Neural cell (in vitro differentiated cells): Measurements from ENCODE around the gene RNF223. TPM values are rescaled to one million over a fixed set of nuclear protein-coding genes. Genes with fewer than 3 reads are reported as not detected.

Source experiments
- H2AFZ ChIP-seq: fragments of 200-600, 300-800 bp; sonication (generic), shearing (Covaris generic); 2 replicates; pipeline ENCODE4 v1.6.0; 2014; ENCODE audit warnings: low read depth, mild to moderate bottlenecking, antibody characterized with exemption, low read length, moderate library complexity
- H3F3A ChIP-seq: fragments of 200-600 bp; shearing (Covaris generic); 2 replicates; pipeline ENCODE4 v1.6.1; 2016; ENCODE audit warnings: mild to moderate bottlenecking, moderate library complexity, mixed read lengths, antibody characterized with exemption, low read length; ENCODE audit not compliant: insufficient read depth, poor library complexity, severe bottlenecking
- H3K27ac ChIP-seq: fragments of 200-600, 300-800 bp; sonication (generic), shearing (Covaris generic); 2 replicates; pipeline ENCODE4 v1.5.1; 2014; ENCODE audit warnings: mild to moderate bottlenecking, low read length, moderate library complexity
- H3K27me3 ChIP-seq: fragments of 300-800, 200-600 bp; sonication (generic), shearing (Covaris generic); 2 replicates; pipeline ENCODE4 v1.6.0; 2014; ENCODE audit warnings: mild to moderate bottlenecking, low read depth, low read length, moderate library complexity; ENCODE audit not compliant: insufficient read depth
- H3K36me3 ChIP-seq: fragments of 300-800, 200-600 bp; sonication (generic), shearing (Covaris generic); 2 replicates; pipeline ENCODE4 v1.5.1; 2014; ENCODE audit warnings: mild to moderate bottlenecking, antibody characterized with exemption, low read length, moderate library complexity; ENCODE audit not compliant: insufficient read depth
- H3K4me2 ChIP-seq: fragments of 300-800, 200-600 bp; sonication (generic), shearing (Covaris generic); 2 replicates; pipeline ENCODE4 v1.6.0; 2014; ENCODE audit warnings: mild to moderate bottlenecking, low read length
- H3K4me3 ChIP-seq: fragments of 300-800, 200-600 bp; sonication (generic), shearing (Covaris generic); 2 replicates; pipeline ENCODE4 v1.5.1; 2014; ENCODE audit warnings: mild to moderate bottlenecking, low read length, moderate library complexity
- H3K79me2 ChIP-seq: fragments of 200-600 bp; shearing (Covaris generic); replicated peaks from 2 replicates; pipeline ENCODE4 v1.6.0; 2014; ENCODE audit warnings: mild to moderate bottlenecking, low read length, moderate library complexity; ENCODE audit not compliant: insufficient read depth
- H3K9ac ChIP-seq: fragments of 300-800, 200-600 bp; sonication (generic), shearing (Covaris generic); 2 replicates; pipeline ENCODE4 v1.6.1; 2016; ENCODE audit warnings: mild to moderate bottlenecking, low read length, mixed read lengths
- H3K9me2 ChIP-seq: fragments of 200-600 bp; shearing (Covaris generic); 2 replicates; pipeline ENCODE4 v1.6.1; 2016; ENCODE audit warnings: mild to moderate bottlenecking, low read length, mixed read lengths; ENCODE audit not compliant: insufficient read depth
- H3K9me3 ChIP-seq: fragments of 200-600, 300-800 bp; sonication (generic), shearing (Covaris generic); 2 replicates; pipeline ENCODE4 v1.6.1; 2016; ENCODE audit warnings: mild to moderate bottlenecking, mixed run types, low read length, moderate library complexity, mixed read lengths
- H4K20me1 ChIP-seq: fragments of 200-600 bp; shearing (Covaris generic); 2 replicates; pipeline ENCODE4 v1.6.1; 2016; ENCODE audit warnings: mild to moderate bottlenecking, mixed run types; ENCODE audit not compliant: insufficient read depth
- EP300 ChIP-seq: fragments of 450-650 bp; conservative IDR thresholded peaks from 2 replicates; pipeline ENCODE4 v1.6.1; 2014; ENCODE audit warnings: antibody characterized with exemption, mild to moderate bottlenecking, moderate library complexity; ENCODE audit not compliant: poor library complexity, severe bottlenecking
- EZH2 ChIP-seq: fragments of 200-600, 300-800 bp; shearing (Covaris generic), sonication (generic); IDR thresholded peaks from 2 replicates; pipeline ENCODE4 v1.6.1; 2014; ENCODE audit warnings: antibody characterized with exemption, low read length, borderline replicate concordance, mild to moderate bottlenecking; ENCODE audit not compliant: insufficient read depth, poor library complexity, severe bottlenecking
- MXI1 ChIP-seq: fragments of 450-650 bp; conservative IDR thresholded peaks from 2 replicates; pipeline ENCODE4 v1.6.1; 2014; ENCODE audit warnings: antibody characterized with exemption, mild to moderate bottlenecking; ENCODE audit not compliant: poor library complexity, severe bottlenecking
- POLR2AphosphoS5 ChIP-seq: IDR thresholded peaks from 2 replicates; pipeline ENCODE4 v1.6.1; 2012
- RAD21 ChIP-seq: fragments of 450-650 bp; conservative IDR thresholded peaks from 2 replicates; pipeline ENCODE4 v1.6.1; 2014; ENCODE audit warnings: antibody characterized with exemption, mild to moderate bottlenecking, moderate library complexity
- SMC3 ChIP-seq: fragments of 450-650 bp; conservative IDR thresholded peaks from 2 replicates; pipeline ENCODE4 v1.6.1; 2014; ENCODE audit warnings: antibody characterized with exemption, mild to moderate bottlenecking, moderate library complexity; ENCODE audit not compliant: poor library complexity
- TAF1 ChIP-seq: IDR thresholded peaks from 2 replicates; pipeline ENCODE4 v1.6.1; 2012; ENCODE audit warnings: low read depth
- polyA plus RNA-seq: library from polyadenylated mRNA; depleted of rRNA; stranded (reverse); fragments of >200 nt; gene quantifications from 2 replicates; pipeline ENCODE4 v1.2.3, GENCODE V29; 2014
- TF ChIP-seq, protein P1 (sequence below): fragments of 450-650 bp; IDR thresholded peaks from 2 replicates; pipeline ENCODE4 v1.5.1; 2014; ENCODE audit warnings: antibody characterized with exemption, mild to moderate bottlenecking, moderate library complexity; ENCODE audit not compliant: poor library complexity, severe bottlenecking
- TF ChIP-seq, protein P2 (sequence below): IDR thresholded peaks from 2 replicates; pipeline ENCODE4 v1.6.1; 2012; ENCODE audit warnings: borderline replicate concordance

RNF223 gene
- polyA plus RNA-seq, 1 donor from 2014 or later: not detected

GRCh38 chr1:1069056-1069710 lies 4.9 kb downstream of the RNF223 start:
- peak overlapping the region; percentile 79 for H3K4me3 ChIP-seq
- no peaks in the 10 kb centered on the region for H3K36me3 ChIP-seq
- no peaks in the 10 kb centered on the region for H3K9me2 ChIP-seq
- H2AFZ ChIP-seq: no peak overlapping the region
- H3F3A ChIP-seq: no peaks in the 10 kb centered on the region
- peak overlapping the region; percentile 60 for H3K9ac ChIP-seq
- no peaks in the 10 kb centered on the region for H3K9me3 ChIP-seq
- no peak overlapping the region for H3K27ac ChIP-seq
- TF ChIP-seq, protein P1, sequence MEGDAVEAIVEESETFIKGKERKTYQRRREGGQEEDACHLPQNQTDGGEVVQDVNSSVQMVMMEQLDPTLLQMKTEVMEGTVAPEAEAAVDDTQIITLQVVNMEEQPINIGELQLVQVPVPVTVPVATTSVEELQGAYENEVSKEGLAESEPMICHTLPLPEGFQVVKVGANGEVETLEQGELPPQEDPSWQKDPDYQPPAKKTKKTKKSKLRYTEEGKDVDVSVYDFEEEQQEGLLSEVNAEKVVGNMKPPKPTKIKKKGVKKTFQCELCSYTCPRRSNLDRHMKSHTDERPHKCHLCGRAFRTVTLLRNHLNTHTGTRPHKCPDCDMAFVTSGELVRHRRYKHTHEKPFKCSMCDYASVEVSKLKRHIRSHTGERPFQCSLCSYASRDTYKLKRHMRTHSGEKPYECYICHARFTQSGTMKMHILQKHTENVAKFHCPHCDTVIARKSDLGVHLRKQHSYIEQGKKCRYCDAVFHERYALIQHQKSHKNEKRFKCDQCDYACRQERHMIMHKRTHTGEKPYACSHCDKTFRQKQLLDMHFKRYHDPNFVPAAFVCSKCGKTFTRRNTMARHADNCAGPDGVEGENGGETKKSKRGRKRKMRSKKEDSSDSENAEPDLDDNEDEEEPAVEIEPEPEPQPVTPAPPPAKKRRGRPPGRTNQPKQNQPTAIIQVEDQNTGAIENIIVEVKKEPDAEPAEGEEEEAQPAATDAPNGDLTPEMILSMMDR: no peak
- TF ChIP-seq TAF1 (peak; percentile 28), SMC3 (no peak), EZH2 (no peak), MXI1 (peak; percentile 59), EP300 (peak; percentile 25), POLR2AphosphoS5 (peak; percentile 77), RAD21 (peak; percentile 14)
- TF ChIP-seq, protein P2, sequence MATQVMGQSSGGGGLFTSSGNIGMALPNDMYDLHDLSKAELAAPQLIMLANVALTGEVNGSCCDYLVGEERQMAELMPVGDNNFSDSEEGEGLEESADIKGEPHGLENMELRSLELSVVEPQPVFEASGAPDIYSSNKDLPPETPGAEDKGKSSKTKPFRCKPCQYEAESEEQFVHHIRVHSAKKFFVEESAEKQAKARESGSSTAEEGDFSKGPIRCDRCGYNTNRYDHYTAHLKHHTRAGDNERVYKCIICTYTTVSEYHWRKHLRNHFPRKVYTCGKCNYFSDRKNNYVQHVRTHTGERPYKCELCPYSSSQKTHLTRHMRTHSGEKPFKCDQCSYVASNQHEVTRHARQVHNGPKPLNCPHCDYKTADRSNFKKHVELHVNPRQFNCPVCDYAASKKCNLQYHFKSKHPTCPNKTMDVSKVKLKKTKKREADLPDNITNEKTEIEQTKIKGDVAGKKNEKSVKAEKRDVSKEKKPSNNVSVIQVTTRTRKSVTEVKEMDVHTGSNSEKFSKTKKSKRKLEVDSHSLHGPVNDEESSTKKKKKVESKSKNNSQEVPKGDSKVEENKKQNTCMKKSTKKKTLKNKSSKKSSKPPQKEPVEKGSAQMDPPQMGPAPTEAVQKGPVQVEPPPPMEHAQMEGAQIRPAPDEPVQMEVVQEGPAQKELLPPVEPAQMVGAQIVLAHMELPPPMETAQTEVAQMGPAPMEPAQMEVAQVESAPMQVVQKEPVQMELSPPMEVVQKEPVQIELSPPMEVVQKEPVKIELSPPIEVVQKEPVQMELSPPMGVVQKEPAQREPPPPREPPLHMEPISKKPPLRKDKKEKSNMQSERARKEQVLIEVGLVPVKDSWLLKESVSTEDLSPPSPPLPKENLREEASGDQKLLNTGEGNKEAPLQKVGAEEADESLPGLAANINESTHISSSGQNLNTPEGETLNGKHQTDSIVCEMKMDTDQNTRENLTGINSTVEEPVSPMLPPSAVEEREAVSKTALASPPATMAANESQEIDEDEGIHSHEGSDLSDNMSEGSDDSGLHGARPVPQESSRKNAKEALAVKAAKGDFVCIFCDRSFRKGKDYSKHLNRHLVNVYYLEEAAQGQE: peak; percentile 38
- H3K27me3 ChIP-seq: no peaks in the 10 kb centered on the region
- no peaks in the 10 kb centered on the region for H3K79me2 ChIP-seq
- no peak overlapping the region for H3K4me2 ChIP-seq
- no peaks in the 10 kb centered on the region for H4K20me1 ChIP-seq

GRCh38 chr1:1068517-1069055 lies 5.5 kb downstream of the RNF223 start:
- Histone ChIP-seq H3K27me3 (no peaks in the 10 kb centered on the region), H3K79me2 (no peaks in the 10 kb centered on the region), H2AFZ (no peak overlapping the region), H3K9me3 (no peaks in the 10 kb centered on the region), H3K36me3 (no peaks in the 10 kb centered on the region), H3K27ac (no peak overlapping the region), H3K4me3 (peak overlapping the region; percentile 79), H3F3A (no peaks in the 10 kb centered on the region), H3K4me2 (no peak overlapping the region), H4K20me1 (no peaks in the 10 kb centered on the region), H3K9me2 (no peaks in the 10 kb centered on the region), H3K9ac (peak overlapping the region; percentile 60)
- TF ChIP-seq RAD21 (no peak), TAF1 (no peak), EP300 (no peak), EZH2 (no peak), SMC3 (no peak), MXI1 (no peak), POLR2AphosphoS5 (no peak)
- TF ChIP-seq, protein P1: no peak
- TF ChIP-seq, protein P2: no peak
